K562 (cell line): ENCODE measurements around the gene B3GAT3. TPM values are rescaled to one million over a fixed set of nuclear protein-coding genes. Genes with fewer than 3 reads are reported as not detected.

Experiments used
- BRD4 ChIP-seq: fragments of 200-600 bp; sonication (generic); IDR thresholded peaks from 2 replicates; pipeline ENCODE4 v1.6.1; 2017; ENCODE audit warnings: inconsistent platforms
- CLOCK ChIP-seq: fragments of 250-450 bp; sonication (Bioruptor Pico); IDR thresholded peaks from 2 replicates; pipeline ENCODE4 v1.4.0; 2020; ENCODE audit warnings: mild to moderate bottlenecking, moderate library complexity, borderline replicate concordance
- DMBX1 ChIP-seq: fragments of 250-450 bp; sonication (Bioruptor Pico); IDR thresholded peaks from 2 replicates; pipeline ENCODE4 v1.8.0; 2022; ENCODE audit warnings: inconsistent platforms, mild to moderate bottlenecking, moderate library complexity, borderline replicate concordance
- ETS1 ChIP-seq: conservative IDR thresholded peaks from 2 replicates; pipeline ENCODE4 v1.6.1; 2011; ENCODE audit warnings: low read depth, mild to moderate bottlenecking, low read length; ENCODE audit not compliant: control insufficient read depth
- HNRNPLL ChIP-seq: fragments of 200-400 bp; formaldehyde crosslinking; IDR thresholded peaks from 2 replicates; pipeline ENCODE4 v1.6.1; 2017; ENCODE audit warnings: low read length, low read depth, mild to moderate bottlenecking; ENCODE audit not compliant: poor library complexity, severe bottlenecking
- MLLT1 ChIP-seq, 2 experiments: fragments of 450-650 bp; IDR thresholded peaks; 2 replicates each; pipeline ENCODE4 v1.6.1; 2016
- MYNN ChIP-seq, 2 experiments: sonication (generic); formaldehyde crosslinking in 1 of 2; IDR thresholded peaks; 2 replicates each; pipeline versions ENCODE4 v1.5.0 to v1.6.1; 2016 to 2020; ENCODE audit warnings: antibody characterized with exemption in 1 of 2, missing genetic modification reagents in 1 of 2
- PHB ChIP-seq: fragments of 250-450 bp; sonication (Bioruptor Pico); IDR thresholded peaks from 2 replicates; pipeline ENCODE4 v1.5.0; 2021
- POLR2A ChIP-seq: fragments of 450-650 bp; conservative IDR thresholded peaks from 2 replicates; pipeline ENCODE4 v1.6.1; 2016
- RAD51 ChIP-seq: fragments of 450-650 bp; IDR thresholded peaks from 2 replicates; pipeline ENCODE4 v1.7.1; 2016; ENCODE audit warnings: low read depth, mild to moderate bottlenecking, borderline replicate concordance
- SAFB2 ChIP-seq: fragments of 200-400 bp; formaldehyde crosslinking; IDR thresholded peaks from 2 replicates; pipeline ENCODE4 v1.6.1; 2018; ENCODE audit warnings: borderline replicate concordance, low read length, low read depth, moderate library complexity; ENCODE audit not compliant: severe bottlenecking
- SIN3B ChIP-seq: fragments of 450-650 bp; IDR thresholded peaks from 2 replicates; pipeline ENCODE4 v1.6.1; 2017; ENCODE audit warnings: low read depth, mild to moderate bottlenecking, moderate library complexity
- TCFL5 ChIP-seq: fragments of 250-450 bp; sonication (Bioruptor Pico); conservative IDR thresholded peaks from 2 replicates; pipeline ENCODE4 v1.6.1; 2021; ENCODE audit warnings: mild to moderate bottlenecking, moderate library complexity, matching md5 sums
- ZBED1 ChIP-seq: IDR thresholded peaks from 2 replicates; pipeline ENCODE4 v1.6.1; 2014
- ZMIZ1 ChIP-seq, 2 experiments: fragments of 150-350 bp in 1 of 2; IDR thresholded peaks; 2 replicates each; pipeline ENCODE4 v1.6.1; 2012 to 2016; ENCODE audit warnings: low read depth in 2 of 2, low read length in 2 of 2, mild to moderate bottlenecking in 1 of 2, moderate library complexity in 1 of 2
- ZNF12 ChIP-seq: sonication (generic); formaldehyde crosslinking; IDR thresholded peaks from 2 replicates; pipeline ENCODE4 v1.4.0; 2020; ENCODE audit warnings: mild to moderate bottlenecking, missing genetic modification reagents
- ZNF133 ChIP-seq: fragments of 250-450 bp; sonication (Bioruptor Pico); IDR thresholded peaks from 2 replicates; pipeline ENCODE4 v1.4.0; 2020; ENCODE audit warnings: mild to moderate bottlenecking
- ZNF311 ChIP-seq: fragments of 250-450 bp; sonication (Bioruptor Pico); IDR thresholded peaks from 2 replicates; pipeline ENCODE4 v1.4.0; 2020; ENCODE audit warnings: mild to moderate bottlenecking, moderate library complexity
- ZNF583 ChIP-seq: fragments of 250-450 bp; sonication (Bioruptor Pico); IDR thresholded peaks from 2 replicates; pipeline ENCODE4 v1.4.0; 2020
- ZNF766 ChIP-seq: fragments of 200-800 bp; sonication (Bioruptor generic); conservative IDR thresholded peaks from 2 replicates; pipeline ENCODE4 v1.6.1; 2016; ENCODE audit warnings: missing genetic modification characterization, missing compliant biosample characterization
- polyA plus RNA-seq, 8 experiments: library from polyadenylated mRNA; depleted of rRNA in 4 of 8; stranded (reverse) in 5 of 8; unstranded in 3 of 8; fragments of >200 nt; fragmentation: Nextera tagmentation in 2 of 8; fragmentation: Illumina TruSeq in 1 of 8; extraction: Ambion mirVana in 2 of 8; extraction: Trizol in 1 of 8; gene quantifications; 2 replicates each; pipeline versions ENCODE4 v1.2.1 to v1.2.3, GENCODE V29; 2011 to 2014; ENCODE audit warnings: inconsistent platforms in 1 of 8, missing spikeins in 1 of 8
- total RNA-seq, 7 experiments: library from RNA; depleted of rRNA in 6 of 7; stranded (reverse); fragments of >200 nt in 6 of 7; fragmentation: Illumina TruSeq in 2 of 7; extraction: Trizol in 2 of 7; gene quantifications; 2 replicates each; pipeline versions ENCODE4 v1.2.1 to v1.2.3, GENCODE V29; 2011 to 2021; ENCODE audit warnings: low replicate concordance in 1 of 7

The B3GAT3 gene
- total and polyA plus RNA-seq, 9 of the 15 experiments (the other 6 are each of a cell fraction or from before 2014, with no cell fraction given): 0.30 to 64.0 (median 21.4) TPM

- TF ChIP-seq ZMIZ1 (IDR thresholded peaks at IDR 0.05; ENCODE audit: low read depth in 2 of 2, low read length in 2 of 2) (peak in 1 of 2 experiments; percentile 92; a peak in 2 of 4 replicates), CLOCK (CRISPR knock-in tag) (no peak), DMBX1 (CRISPR knock-in tag) (no peak), HNRNPLL (peak; percentile 81), ZNF12 (0 out of 2 replicates have a peak, but pooled peaks have one; percentile 61), BRD4 (no peak), ZNF583 (no peak), RAD51 (no peak), ETS1 (peak; percentile 86), PHB (CRISPR knock-in tag) (peak; percentile 96), POLR2A (peak; percentile 100), SIN3B (0 out of 2 replicates have a peak, but pooled peaks have one; percentile 5), TCFL5 (CRISPR knock-in tag) (no peak), MYNN (IDR thresholded peaks at IDR 0.05) (peak; percentile 79; the same call in 1 of the 2 replicates), MYNN (CRISPR knock-in tag; IDR thresholded peaks at IDR 0.05) (no peak), ZNF766 (CRISPR knock-in tag) (peak; percentile 60; the same call in 1 of the 2 replicates), ZNF133 (no peak), SAFB2 (no peak), ZNF311 (CRISPR knock-in tag) (no peak), ZBED1 (peak; percentile 92), MLLT1 (IDR thresholded peaks at IDR 0.05) (peak in 1 of 2 experiments; percentile 67; a peak in 2 of 4 replicates)
Observed at GRCh38 chr11:62665075-62665598, 43.4 kb upstream of the B3GAT3 start, which contains the start of the genes C11orf98 and CSKMT (continued).
